CD4-positive, alpha-beta T cell treated with Interleukin-10 for 1 hour (primary cell): Measurements from ENCODE around the gene LARP1.
"Not testable (repeated sequence)": the region's sequence is repeated elsewhere in the genome, so short reads cannot be mapped to it uniquely, and the experiment has no call there.

Experiments used
- DNase-seq: peaks from one replicate; pipeline ENCODE4 v3.0.0-alpha.2; 2020

The LARP1 gene

GRCh38 chr5:154735362-154735761 is 19.8 kb upstream of the LARP1 start:
- DNase-seq, result not testable (repeated sequence)

DNA sequence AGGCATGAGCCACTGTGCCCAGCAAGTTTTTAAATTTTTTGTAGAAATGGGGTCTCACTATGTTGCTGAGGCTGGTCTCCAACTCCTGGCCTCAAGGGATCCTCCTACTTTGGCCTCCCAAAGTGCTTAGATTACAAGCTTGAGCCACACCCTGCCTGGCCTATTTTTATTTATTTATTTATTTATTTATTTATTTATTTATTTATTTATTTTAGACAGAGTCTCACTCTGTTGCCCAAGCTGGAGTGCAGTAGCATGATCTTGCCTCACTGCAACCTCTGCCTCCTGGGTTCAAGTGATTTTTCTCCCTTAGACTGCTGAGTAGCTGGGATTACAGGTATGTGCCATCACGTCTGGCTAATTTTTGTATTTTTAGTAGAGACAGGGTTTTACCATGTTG is 18.8 kb upstream of the LARP1 start:
- not testable (repeated sequence) for DNase-seq

GRCh38 chr5:154737667-154738320 is 17.4 kb upstream of the LARP1 start:
- no peak for DNase-seq

GRCh38 chr5:154740483-154740882 is 14.7 kb upstream of the LARP1 start:
- no peak for DNase-seq

DNA sequence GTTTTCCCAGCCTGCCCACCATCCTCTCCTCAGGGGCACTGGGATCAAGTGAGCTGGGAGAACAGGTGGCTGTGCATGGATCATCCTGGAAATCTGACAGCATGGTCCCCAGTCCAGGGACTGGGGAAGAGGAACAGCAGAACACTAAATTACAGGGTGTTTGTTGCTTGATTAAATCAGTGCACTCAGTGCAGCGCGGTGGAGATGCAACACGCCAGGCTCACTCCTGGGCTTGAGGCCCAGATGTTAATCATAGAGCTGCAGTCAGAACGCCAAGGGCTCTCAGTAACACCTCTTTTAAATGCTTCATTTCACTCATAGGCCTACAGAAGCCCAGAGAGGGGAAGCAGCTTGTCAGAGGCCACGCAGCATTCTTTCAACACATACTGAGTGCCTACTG is 14.2 kb upstream of the LARP1 start:
- DNase-seq, result no peak

GRCh38 chr5:154741415-154741814 is 13.8 kb upstream of the LARP1 start:
- no peak for DNase-seq

DNA sequence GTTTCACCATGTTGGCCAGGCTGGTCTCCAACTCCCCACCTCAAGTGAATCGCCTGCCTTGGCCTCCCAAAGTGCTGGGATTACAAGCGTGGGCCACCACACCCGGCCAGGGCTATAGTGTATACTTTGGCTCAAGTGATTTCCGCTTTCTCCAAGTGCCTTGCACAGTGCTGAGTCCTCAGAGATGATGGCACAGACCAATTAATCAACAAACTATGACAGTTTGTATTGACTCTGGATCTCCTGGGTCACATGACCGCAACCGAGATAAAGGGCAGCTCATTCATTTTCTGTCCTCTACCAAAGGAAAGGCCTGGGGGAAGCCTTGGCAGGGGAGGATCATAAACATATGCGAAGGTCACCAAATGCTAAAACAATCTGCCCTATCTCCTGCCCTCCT is 11.4 kb upstream of the LARP1 start:
- no peak for DNase-seq

- no peak for DNase-seq
These were observed 9.8 kb upstream of the LARP1 start for GRCh38 chr5:154745349-154745748.

- no peak for DNase-seq
These were observed 5.7 kb upstream of the LARP1 start for GRCh38 chr5:154749491-154749890.

DNA sequence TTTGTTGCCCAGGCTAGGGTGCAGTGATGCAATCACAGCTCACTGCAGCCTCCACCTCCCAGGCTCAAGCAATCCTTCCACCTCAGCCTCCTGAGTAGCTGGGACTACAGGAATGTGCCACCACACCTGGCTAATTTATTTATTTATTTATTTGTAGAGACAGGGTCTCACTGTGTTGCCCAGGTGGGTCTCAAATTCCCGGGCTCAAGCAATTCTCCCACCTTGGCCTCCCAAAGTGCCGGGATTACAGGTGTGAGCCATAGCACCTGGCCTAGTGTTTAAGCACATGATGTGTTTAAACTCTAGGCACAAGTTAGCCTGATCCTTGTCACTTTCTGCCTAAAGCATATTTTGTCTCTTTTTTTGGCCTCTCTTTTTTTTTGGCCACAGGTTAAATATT is 4.5 kb upstream of the LARP1 start:
- not testable (repeated sequence) for DNase-seq

DNA sequence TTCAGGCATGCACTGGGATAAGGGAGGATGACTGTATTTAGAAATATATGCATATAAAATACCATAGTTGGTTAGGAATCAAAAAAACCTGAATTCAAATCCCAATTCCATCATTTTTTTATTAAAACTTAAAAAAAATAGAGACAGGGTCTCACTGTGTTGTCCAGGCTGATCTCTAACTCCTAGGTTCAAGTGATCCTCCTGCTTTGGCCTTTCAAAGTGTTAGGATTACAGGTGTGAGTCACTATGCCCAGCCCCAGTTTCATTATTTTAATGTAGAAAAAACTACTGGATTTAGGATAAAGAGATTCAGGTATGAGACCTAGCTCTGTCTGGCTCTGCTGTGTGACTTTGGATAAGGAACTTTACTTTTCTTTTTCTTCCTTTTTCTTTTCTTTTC is 3.3 kb upstream of the LARP1 start:
- DNase-seq, result no peak

GRCh38 chr5:154753792-154754191 is 1.4 kb upstream of the LARP1 start:
- no peak for DNase-seq

DNA sequence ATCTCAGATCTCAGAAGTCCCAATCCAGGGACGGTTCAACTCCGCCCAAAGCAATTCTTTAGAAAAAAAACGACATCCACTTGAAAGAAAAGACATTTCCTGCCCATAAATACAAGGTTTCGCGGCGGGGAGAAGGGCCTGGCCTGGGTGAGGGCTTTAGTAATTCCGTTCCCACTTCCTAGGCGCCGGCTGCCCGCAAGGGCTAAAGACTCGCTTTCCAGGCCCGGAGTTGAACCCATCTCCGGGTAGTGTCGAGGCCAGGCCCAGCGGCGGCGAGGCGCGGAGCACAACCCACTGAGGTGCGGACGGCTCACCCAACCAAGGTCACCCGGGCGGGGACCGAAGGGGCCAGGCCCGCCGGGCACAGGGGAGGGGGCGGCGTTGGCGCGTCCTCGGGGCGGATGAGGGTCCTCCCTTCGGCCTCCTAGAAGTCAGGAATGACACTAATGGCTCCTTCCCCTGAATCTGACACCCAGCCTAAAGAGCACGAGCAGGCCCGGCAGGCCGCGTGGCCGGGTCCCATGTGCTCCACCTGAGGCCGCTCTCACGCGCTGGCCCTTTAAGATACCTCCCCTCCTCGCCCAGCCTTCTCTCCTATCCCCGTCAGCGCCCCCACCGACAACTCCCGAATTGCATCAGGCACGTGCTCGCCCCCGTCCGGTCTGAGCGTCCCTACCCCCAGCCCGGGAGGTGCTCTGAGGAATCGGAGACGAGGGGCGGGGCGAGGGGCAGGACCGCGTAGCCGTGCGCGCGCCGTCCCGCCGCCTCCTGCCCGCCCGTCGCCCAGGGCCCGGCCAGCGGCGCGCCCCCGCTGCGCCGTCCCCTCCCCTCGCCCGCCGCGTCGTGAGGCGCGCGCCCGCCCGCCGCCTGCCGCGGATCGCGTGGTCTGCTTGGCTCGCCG is 467 bp upstream of the LARP1 start:
- DNase-seq, result peak; percentile 99

DNA sequence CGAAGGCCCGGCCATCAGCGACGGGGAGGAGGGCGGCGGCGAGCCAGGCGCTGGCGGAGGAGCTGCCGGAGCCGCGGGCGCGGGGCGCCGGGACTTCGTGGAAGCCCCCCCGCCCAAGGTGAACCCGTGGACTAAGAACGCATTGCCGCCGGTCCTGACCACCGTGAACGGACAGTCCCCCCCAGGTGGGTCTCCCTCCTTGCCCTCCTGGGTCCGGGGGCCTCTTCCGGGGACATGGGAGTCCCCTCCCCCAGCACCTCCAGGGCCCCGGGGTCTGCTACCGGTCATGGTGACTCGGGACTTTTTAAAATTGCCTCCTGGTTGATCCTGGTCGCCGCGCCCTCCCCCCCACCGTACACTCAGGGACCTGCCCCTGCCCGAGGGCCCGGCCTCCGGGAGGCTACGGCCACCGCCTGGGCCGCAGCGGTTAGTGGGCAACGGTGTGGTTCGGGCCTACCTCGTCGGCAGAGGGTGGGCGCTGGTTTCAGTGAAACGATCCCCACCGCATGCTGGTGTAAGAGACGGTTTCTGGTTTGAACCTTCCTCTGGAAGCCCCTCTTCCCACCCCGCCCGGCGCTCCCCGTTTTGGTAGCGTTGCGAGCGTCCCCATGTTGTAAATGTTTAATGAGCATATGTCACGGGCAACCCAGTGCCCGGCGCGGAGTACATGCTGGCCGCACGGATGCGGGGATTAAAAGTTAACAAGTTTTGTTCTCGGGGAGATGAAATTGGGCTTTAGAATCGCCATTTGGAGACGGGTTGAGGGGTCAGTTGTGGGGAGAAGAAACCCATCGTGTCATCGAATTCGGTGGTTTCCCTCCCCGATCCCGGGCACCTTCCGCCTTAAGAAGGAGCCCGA is 1.1 kb downstream of the LARP1 start:
- DNase-seq, result peak; percentile 49

DNA sequence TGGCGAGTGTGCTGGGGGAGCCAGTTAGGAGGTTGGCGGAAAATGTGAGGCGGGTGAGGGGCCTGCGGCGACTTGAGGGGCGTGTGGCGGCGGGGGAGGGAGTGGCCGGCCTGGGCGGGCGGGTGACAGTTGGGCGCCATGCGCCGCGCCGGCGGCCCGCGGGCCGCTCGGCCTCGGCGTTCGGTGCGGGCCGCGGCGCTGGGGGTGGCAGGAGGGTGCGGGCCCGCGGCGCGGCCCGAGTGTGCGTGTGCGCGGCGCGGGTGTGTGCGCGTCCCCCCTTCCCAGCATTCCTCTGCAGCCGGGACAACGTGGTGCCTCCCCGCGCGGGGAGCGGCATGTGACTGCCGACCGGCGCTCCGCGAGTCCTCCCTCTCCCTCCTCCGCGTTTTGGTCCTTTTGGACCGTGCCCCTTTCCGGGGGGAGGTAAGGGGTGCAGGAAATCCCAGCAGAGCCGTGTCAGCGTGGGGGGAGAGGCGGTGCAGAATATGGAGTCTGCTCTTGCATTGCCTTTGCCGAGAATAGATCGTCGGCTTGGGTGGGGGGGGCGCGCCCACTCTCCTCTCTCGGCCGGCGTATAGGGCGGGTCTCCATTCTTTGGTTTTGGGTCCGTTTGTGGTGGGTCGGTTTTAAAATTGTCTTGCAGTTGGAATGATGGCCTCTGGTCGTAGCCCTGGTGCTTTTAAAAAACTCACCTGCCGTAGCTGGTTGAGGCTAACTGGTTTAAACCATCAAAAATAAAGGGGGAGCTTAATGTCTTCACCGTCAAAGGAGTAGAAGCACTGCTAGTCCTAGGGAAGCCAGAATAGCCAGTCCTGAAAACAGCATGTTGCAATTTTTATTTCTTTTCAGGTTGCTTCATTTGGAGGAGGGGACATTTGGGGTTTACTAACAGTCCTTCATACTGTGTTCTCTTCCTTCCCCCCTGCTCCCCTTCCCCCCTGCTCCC is 2.0 kb downstream of the LARP1 start:
- peak; percentile 54 for DNase-seq

- peak; percentile 35 for DNase-seq
These were observed 2.7 kb downstream of the LARP1 start for GRCh38 chr5:154757814-154758406.

DNA sequence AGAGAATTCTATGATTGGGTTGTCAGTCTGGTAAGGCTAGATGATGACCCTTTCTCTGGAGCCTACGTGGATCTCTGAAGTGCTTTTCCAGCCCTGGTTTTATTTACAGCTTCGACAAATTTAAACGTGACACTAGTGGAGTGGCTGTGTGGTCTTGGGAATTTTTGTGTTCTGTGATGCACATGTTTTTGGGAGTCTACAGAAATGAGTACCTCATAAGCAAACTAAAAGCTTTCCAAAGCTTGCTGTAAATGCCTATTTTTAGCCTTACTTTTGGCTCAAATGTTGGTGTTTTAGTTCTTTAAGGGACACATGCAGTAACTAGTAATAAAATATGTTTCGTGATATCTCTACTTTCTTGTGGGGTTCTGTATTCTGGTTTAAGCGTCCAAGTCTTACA is 3.3 kb downstream of the LARP1 start:
- no peak for DNase-seq

- DNase-seq, result no peak
These were observed 3.8 kb downstream of the LARP1 start for GRCh38 chr5:154758977-154759376.

- not testable (repeated sequence) for DNase-seq
These were observed 4.7 kb downstream of the LARP1 start for GRCh38 chr5:154759868-154760267.

GRCh38 chr5:154761046-154761736 is 6.0 kb downstream of the LARP1 start:
- peak; percentile 39 for DNase-seq

DNA sequence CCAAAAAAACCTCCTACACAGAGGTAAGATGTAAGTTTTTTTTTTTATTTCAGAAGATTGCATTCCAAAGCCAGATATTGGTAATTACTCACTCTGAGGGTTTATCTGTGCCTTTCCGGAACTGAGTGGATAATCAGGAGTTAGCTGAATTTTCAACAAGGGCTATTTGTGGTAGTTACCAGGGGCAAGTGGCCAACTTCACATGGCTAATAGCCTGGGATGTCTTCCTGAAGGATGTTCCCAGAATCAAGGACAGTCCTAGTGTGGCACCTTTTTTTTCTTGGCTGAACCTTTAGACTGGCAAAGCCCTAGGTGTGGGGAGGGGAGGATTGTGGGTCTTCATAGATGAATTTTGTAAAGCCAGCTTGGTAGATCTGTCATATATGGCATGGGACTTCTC is 7.1 kb downstream of the LARP1 start:
- DNase-seq, result no peak
